ENCODE data around the gene RUNX2.

- no peak for TF ChIP-seq CTCF (IDR thresholded peaks at IDR 0.05; ENCODE audit: insufficient read depth, low read depth, low read length)
- no peak for TF ChIP-seq EZH2 (IDR thresholded peaks at IDR 0.05; ENCODE audit: insufficient read depth, low read length)
Observed at GRCh38 chr6:45563041-45563440, 234.9 kb downstream of the RUNX2 start.
